ENCODE results near the gene NOC2L.

NOC2L gene

DNA sequence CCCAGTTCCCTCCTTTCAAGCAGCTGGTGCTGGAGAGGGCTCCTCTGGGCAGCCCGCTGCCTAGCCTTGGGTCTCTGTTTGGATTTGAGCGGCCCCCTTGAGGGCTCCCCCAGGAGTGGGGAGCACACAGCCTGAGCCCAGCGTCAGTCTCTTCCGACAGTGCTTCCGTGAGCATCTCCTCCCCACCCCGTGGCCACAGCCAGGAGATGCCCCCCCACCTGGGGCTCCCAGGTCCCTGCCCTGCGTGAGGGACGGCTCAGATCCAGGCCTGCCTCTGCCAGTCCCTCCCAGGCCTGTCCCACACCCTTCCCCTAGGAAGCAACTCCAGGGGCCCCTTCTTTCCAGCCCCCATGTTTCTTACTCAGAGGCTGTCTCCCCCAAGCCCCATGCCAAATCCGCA lies 31.8 kb downstream of the NOC2L start:
- no peak for DNase-seq

DNA sequence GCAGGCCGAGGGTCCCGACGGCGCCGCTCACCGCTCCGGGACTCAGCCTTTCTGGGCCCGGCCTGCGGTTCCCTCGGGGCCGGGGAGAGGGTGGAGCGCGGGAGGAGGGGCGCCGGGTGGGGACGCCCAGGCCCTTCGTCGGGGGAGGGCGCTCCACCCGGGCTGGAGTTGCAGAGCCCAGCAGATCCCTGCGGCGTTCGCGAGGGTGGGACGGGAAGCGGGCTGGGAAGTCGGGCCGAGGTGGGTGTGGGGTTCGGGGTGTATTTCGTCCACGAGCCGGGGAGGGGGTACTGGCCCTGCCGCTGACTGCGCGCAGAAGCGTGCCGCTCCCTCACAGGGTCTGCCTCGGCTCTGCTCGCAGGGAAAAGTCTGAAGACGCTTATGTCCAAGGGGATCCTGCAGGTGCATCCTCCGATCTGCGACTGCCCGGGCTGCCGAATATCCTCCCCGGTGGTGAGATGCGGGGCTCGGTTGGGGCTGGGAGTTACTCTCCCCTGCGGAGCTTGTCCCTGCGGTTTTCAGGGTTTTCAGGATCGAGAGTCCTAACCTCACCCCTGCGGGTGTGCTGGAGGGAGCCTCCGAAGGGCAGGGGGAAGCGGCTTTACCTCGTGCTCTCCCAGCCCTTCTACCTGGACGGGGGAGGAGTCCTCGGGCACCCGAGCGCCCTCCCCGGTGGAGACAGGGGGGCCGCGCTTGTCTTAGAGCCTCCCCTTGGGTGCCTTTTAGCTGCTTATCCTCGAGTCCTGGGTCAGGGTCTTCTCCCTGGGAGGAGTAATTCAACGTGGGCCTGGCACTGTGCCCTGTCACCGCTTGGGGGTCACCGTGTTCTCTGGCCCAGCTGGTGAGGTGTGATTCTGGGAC lies 33.3 kb downstream of the NOC2L start:
- no peak for DNase-seq

DNA sequence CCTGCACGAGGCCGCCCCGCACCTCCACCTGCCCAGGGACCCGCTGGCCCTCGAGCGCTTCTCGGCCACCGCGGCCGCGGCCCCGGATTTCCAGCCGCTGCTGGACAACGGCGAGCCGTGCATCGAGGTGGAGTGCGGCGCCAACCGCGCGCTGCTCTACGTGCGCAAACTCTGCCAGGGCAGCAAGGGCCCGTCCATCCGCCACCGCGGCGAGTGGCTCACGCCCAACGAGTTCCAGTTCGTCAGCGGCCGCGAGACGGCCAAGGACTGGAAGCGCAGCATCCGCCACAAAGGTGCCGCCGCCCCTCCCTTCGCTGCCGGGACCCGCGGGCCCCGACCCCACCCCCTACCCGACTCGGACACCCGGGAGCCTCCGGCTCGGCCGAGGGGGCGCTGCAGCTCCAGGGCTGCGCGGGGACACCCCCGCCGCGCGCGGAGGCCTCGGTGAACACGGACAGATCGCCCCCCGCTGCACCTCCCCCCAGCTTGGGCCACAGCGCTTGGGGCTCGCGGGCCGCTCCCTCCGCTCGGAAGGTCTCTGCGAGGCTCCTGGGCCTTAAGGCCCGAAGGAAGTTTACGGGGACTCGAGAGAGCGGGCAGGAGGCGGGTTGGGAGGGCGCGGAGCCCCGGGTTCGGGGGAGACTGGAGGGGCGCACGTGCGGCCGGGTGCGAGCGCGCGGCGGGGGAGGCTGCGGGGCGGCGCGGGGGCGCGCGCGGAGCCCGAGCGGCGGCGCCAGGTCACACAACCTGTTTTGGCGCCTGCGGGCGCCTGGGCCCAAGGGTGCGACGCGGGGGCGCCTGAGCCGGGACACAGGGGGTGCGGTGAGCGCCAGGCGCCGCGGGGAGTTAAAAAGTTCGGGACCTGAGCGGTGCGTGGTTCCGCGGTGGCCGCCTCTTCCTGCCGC lies 34.1 kb downstream of the NOC2L start:
- DNase-seq = peak; percentile 46

DNA sequence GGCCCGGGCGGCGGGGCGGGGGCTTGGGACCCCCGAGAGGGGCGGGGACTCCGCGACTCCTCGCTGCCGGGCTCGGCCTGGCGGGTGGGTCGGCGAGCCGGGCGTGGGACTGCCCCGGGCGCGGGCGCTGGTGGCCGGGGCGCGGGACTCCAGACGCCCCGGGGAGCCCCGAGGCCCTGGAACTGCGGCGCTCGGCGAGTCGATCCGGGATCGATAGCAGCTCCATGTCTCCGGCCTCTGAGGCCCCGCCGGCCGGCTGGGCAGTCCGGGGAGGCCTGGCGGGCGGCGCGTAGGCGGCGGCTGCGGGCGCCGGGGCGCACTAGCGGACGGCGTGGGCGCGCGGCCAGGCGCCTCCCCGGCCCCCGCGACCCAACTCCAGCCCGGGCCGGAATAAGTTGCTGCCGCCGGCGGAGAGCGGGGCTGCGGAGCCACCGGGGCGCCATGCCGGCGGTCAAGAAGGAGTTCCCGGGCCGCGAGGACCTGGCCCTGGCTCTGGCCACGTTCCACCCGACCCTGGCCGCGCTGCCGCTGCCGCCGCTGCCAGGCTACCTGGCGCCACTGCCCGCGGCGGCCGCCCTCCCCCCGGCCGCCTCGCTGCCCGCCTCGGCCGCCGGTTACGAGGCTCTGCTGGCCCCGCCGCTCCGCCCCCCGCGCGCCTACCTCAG lies 34.9 kb downstream of the NOC2L start:
- no peak for DNase-seq

DNA sequence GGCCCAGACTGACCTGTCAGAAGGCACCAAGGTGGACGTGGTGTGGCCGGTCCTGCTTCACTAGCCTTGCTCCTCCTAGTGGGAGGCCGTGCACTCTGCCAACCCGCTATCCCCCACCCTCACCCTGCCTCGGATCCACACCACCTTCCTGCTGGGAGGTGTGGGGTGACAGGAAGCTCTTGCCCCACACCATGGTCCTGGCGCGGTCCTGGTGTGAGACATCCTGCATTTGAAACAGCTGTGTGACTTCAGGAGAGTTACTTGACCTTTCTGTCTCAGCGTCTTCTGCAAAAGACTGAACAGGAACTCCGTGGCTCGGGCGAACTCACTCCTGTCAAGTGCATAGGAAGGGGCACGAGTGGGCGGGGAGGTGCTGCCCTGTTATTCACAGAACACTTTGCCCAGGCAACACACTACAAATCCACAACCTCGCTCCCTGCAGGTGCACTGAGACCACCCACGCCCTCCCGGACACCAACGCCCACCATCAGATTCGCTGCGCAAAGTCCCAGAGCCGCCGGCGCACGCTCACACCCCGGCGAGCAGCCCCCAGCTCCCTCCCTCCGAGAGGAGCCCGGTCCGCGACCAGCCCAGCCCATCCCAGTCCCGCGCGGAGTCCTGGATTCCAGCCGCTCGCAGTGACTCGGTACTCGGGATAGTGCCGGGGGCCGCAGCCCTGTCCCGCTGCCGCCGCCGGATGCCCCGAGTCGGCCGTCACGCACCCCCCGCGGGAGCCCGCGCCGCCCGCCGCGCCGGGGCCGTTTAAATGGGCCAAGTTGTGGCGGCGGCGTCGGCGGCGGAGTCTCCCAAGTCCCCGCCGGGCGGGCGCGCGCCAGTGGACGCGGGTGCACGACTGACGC lies 35.7 kb downstream of the NOC2L start, which contains the start of gene SAMD11:
SAMD11 (plus strand) TSS at position 793 of the 860 bp plus-strand sequence. CDS start 509 bp downstream, outside the sequence.
- DNase-seq = peak; percentile 68

DNA sequence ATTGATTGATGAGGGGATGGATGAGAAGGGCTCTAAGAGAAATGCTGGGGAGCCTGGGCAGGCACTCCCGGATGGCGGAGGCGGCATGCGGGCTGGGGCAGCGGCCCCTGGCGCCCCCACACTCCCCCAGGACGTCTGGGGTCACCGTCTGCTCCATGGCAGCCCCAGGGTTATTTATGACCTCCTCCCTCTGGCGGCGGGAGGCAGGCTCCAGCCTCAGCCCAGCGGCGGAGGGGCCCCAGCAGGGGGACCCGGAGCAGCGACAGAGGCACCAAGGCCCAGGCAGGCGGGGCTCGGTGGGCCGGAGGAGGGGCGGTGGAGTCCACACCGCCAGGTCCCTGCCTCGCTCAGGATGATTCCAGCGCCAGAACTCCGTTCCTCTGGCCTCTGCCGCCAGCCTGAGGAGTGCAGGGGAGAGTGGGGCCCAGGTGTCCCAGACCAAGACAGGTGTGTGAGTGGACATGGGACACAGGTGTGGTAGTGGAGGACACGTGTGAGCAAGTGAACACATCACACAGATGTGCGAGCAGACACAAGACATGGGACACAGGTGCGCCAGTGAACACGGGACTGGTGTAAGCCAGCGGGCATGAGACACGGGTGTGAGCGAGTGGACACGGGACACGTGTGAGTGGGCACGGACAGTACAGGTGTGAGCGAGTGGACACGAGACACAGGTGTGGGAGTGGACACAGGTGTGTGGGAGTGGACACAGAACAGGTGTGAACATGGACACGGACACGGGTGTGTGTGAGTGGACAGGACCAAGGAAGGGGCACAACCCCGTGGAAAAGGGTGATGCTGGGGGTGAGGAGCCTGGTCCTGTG lies 37.8 kb downstream of the NOC2L start:
- DNase-seq = peak; percentile 51

DNA sequence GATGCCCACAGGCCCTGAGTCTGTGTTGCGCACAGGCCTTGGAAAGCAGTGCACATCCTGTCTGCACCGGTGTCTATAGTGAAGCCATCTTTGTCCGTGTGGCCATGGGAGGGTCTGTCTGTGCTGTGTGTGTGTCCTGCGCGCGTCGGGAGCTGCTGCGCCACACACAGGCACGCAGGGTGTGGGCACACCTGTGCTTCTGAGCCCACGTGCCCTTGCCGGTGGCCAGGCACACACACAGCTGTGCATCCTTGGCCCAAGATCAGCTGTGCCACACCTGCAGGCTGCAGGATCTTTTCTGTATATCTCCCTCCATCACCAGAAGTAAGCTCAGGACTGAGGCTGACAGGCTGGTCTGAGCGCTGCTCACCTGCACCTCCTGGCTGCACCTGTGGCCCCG lies 38.5 kb downstream of the NOC2L start:
- no peak for DNase-seq

DNA sequence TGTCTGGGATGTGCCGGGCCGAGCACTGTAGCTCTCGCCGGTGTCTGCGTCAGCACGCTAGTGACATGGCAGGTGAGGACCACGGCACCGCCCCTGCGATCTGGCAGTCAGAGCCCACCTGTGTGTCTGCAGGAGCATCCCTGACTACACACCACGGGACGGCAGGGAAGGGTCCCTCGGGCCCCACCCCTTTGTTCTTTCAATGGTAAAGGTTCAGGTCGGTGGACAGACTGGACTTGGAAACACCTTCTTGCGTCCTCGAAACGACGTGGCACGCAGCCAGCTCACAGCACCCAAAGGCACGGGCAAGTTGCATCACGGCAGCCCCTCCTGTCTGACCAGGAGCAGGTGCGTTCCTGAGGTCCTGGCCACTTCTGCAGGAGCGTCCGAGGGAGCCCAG lies 39.0 kb downstream of the NOC2L start:
- DNase-seq = no peak

DNA sequence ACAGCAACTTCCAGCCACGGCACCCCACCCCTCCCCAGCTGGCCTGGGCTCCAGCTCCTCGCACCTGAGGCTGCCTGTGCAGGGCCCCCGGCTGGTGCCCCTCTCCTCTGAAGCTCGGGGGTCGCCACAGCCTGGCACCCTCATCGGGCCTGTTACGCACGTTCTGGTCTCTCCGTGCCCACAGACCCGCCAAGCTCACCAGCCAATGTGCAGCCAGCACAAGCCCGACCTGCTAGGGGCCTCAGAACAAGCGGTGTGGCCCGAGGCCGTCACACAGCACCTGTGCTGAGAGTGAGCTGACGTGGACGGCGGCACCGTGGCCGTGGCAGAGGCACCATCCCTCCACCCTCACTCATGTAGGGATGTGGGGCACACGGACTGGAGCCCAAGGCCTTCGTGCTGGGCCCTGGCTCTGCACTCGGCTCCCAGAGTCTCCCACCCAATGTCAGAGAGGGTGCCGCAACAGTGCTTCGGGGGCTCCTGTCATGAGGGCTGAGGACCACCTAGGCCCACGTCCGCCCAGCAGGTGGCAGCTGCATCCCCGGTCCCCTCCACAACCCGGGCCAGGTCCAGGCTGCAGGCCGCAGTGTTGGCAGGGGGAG lies 39.7 kb downstream of the NOC2L start:
- DNase-seq = no peak

DNA sequence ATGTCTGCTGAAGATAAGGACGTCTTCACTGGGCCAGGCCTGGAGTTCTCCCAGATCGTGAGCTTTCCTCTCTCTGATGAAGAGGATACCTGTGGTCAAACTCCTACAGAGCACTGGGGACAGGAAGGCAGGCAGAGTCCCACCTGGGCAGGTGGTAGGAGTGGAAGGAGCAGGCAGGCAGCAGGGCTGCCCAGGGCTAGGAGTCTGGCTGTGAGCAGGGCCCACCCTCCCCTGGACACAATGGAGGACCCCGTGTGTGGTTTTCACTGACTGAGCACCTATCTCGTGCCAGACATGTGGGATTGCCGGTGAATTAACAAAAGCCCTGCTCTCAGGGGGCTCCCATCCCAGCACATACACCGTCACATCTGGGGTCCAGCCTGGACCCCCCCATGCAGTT lies 40.2 kb downstream of the NOC2L start:
- no peak for DNase-seq

DNA sequence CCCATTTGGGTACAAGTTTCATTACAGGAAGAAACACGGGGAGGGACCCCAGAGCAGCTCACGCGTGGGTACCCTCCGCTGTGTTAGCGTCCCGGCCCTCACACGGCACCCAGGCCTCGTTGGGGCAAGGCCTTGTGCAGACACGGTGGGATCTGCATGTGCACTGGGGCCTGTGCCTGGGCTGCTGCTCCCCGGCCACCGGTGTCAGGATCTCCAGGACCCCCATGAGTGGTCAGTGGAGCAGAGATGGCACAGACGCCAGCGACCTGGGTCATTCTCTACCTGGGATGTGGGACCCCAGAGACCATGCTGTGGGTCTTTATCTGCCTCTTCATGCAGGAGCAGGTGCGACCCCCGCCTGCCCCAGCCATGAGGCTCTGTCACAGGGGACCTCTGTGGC lies 40.7 kb downstream of the NOC2L start:
- DNase-seq = no peak

DNA sequence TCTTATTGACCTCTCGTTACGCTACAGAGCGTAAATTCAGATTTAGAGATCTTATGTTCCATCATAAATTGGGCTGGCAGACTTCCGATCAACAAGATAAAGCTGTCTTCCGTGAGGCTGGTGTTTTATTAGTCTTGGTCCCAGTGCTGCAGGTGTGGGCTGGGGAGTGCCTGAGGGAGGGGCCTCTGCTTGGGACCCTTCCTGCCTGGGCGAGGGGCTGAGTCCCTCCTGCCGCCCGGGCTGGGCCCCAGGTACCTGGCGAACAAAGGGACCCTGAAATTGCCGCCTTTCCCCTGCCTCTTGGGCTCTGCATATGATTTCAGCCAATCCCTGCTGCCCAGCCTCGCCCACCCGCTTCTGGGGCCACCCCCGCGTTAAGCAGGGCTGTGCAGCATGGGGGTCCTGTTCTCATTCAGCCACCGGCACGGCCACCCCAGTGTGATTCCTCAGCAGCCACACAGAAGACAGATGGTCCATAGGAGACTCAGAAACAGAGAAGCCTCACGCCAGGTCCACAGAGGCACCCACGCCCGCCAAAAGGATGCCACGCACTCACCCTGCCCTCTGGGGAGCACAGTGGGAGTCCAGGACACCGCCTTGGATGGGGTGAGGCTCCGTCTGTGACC lies 41.5 kb downstream of the NOC2L start:
- no peak for DNase-seq

DNA sequence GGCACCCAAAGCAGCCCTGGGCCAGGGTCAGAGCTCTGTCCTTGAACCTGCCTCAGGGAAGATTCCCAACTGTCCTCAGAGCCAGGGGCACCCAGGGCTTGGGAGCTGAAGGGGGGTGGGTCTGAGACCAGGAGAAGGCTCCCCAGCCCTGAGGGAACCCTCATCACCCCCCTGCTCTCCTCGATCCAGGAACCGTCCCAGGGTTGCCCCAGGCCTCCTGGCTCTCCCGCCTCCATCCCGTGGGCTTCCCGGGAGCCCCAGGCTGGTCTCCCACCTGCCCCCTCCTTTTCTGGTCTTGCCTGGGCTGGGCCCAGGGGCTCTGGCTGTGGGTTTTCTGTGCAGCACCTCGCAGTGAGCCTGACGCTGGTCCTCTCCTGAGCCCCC lies 42.0 kb downstream of the NOC2L start:
- DNase-seq = no peak

DNA sequence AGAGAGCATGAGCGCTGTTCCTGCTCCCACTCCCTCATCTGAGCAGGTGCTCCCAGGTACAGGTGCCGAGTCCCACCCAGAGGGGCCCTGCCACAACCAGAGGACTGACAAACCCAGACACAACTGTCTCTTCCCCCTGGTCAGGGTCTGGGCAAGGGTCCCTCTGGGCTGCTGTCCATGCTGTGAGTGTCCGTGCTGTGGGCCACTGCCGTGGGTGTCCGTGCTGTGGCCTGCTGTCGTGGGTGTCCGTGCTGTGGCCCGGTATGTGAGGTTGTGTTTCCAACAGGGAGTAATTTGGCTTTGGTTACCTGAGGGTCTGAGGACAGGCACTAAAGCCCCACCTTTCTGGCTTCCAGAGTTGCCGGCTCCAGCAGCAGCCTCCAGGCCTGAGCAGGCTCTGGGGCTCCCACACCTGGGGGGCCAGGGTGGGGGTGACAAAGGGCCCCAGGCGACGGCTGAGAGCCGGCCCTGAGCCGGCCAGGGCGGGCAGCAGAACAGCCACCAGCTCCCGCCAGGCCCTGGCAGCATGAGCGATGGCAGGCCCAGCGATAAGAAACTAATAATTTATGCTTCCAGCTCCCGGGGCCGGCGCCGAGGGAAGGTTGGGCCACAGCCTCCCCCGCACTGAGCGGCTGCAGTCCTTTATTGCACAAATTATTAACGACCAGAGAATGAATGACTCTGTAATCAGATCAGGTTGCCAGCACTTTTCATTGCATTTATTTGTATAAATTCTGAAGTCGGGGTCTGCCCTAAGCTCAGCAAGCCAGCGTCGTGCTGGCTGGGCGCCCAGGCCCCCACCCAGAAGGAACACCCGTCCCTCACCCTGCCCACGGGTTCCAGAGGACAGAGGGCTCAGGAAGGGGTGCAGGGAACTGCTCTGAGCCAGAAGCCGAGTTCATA lies 42.6 kb downstream of the NOC2L start:
- DNase-seq = no peak

DNA sequence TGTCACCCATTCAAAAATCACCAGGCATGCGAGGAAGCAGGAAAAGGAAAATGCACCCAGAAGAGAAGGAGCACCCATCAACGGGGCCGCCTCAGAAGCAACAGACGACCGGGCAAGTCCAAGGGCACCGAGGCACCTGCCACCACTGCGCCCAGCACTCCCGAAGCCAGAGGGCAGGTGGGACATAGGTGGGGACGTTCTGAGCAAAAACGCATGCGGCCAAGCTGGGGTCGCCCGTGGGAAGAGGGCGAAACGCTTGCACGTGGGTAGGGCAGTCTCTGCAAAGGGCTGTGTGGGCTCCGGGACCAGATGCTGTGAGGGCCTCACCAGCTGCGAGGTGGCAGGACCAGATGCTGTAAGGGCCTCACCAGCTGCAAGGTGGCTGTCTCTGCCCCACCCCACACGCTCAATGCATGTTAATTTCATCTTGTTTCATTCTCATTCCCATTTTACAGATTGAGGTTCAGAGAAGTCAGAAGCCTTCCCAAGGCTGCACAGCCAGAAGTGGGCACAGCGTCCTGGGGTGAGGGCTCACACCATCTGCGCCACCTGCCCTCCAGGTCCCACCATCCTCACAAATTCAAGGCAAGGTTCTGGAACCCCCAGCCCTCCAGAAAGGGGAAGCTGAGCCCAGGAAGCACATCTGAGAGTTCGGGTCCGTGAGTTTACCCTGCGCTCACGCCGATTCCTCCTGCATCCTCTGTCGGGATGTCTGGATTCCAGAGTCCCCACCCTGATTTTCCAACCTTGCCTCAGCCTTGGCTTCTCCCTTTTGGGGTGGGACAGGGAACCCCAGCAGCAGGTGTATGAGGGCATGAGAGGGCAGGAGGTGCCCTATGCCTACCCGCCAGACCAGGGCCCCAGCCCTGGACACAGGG lies 43.5 kb downstream of the NOC2L start:
- DNase-seq = no peak

DNA sequence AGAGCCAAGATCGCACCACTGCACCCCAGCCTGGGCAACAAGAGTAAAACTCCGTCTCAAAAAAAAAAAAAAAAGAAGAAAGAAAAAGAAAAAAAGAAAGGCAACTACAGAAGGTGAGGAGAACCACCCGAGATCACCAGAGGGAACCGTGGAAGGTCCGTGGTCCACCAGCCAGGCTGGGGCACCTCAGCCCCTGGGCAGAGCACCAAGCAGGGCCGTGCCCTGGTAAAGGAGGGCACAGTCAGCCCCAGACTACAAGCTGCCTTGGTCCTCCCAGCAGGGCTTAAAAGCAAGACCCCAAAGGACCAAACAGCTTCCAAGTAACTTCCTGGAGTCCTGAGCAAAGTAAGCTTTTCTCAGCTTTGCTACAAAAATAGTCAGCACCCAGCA lies 44.2 kb downstream of the NOC2L start:
- no peak for DNase-seq

DNA sequence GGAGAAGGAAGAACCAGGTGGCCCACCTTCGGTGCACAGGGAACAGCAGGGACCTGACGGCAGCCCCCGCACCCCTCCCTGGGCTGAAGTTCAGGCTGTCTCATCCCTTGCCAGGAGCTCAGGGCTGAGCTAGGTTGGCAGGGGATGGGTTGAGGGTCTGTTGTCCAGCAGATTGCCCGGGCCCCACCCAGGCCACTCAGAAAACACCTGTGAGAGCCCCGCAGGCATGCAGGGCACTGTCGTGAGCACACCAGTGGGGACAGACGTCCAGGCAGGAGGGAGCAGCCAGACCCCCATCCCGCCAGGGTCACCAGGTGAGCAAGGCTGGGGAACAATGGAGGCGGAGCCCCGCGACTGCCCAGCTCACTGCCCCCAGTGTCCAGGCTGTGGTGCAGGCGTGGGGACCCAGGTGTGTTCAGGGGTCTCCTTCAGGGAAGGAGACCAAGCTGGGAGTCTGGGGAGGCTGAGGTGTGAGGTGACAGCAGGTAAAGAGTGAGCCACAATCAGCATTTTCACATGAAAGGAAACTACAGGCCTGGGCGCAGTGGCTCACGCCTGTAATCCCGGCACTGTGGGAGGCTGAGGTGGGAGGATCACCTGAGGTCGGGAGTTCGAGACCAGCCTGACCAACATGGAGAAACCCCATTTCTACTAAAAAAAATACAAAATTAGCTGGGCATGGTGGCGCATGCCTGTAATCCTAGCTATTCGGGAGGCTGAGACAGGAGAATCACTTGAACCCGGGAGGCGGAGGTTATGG lies 44.7 kb downstream of the NOC2L start:
- no peak for DNase-seq

All from HCEC 1CT (cell line).